H1 (cell line): ENCODE data around the gene CDKN2AIP. TPM values are rescaled to one million over a fixed set of nuclear protein-coding genes. Genes with fewer than 3 reads are reported as not detected.

Experiments
- BACH1 ChIP-seq: IDR thresholded peaks from 2 replicates; pipeline ENCODE4 v1.6.1; 2012; ENCODE audit warnings: low read length, improper control_type of control experiment
- CHD1 ChIP-seq: IDR thresholded peaks from 2 replicates; pipeline ENCODE4 v1.6.1; 2012; ENCODE audit warnings: low read depth, low read length, improper control_type of control experiment
- CREB1 ChIP-seq: IDR thresholded peaks from 2 replicates; pipeline ENCODE4 v1.6.1; 2012; ENCODE audit warnings: inconsistent platforms
- EGR1 ChIP-seq: IDR thresholded peaks from 2 replicates; pipeline ENCODE4 v1.6.1; 2011; ENCODE audit warnings: low read depth, low read length, borderline replicate concordance
- EZH2 ChIP-seq: fragments of 200-600 bp; sonication (generic); IDR thresholded peaks from 2 replicates; pipeline ENCODE4 v1.7.1; 2012; ENCODE audit warnings: low read depth, mild to moderate bottlenecking, moderate library complexity, low read length, inconsistent platforms; ENCODE audit not compliant: severe bottlenecking
- GABPA ChIP-seq: IDR thresholded peaks from 2 replicates; pipeline ENCODE4 v1.6.1; 2011; ENCODE audit warnings: mild to moderate bottlenecking, low read length, moderate library complexity, borderline replicate concordance; ENCODE audit not compliant: insufficient read depth
- GTF2F1 ChIP-seq: IDR thresholded peaks from 2 replicates; pipeline ENCODE4 v1.6.1; 2012; ENCODE audit warnings: low read depth, low read length, improper control_type of control experiment, borderline replicate concordance
- HDAC2 ChIP-seq, 2 experiments: fragments of 300-600 bp in 1 of 2; sonication (generic) in 1 of 2; IDR thresholded peaks; 2 replicates each; pipeline ENCODE4 v1.6.1; 2011 to 2012; ENCODE audit warnings: low read depth in 2 of 2, low read length in 2 of 2, mild to moderate bottlenecking in 2 of 2, moderate library complexity in 2 of 2, borderline replicate concordance in 1 of 2, inconsistent platforms in 1 of 2
- HDAC6 ChIP-seq: IDR thresholded peaks from one replicate; pipeline ENCODE4 v1.7.1; 2012; ENCODE audit warnings: low read depth, mild to moderate bottlenecking, inconsistent platforms, low read length, moderate library complexity
- JUND ChIP-seq: IDR thresholded peaks from 2 replicates; pipeline ENCODE4 v1.6.1; 2011; ENCODE audit warnings: mild to moderate bottlenecking, improper control_type of control experiment, low read length
- KDM5A ChIP-seq: fragments of 200-600 bp; IDR thresholded peaks from 2 replicates; pipeline ENCODE4 v1.7.1; 2012; ENCODE audit warnings: mild to moderate bottlenecking, low read length, inconsistent platforms, mixed read lengths
- POLR2A ChIP-seq, 2 experiments: IDR thresholded peaks; 1 replicate in 1 of 2; 2 replicates in 1 of 2; pipeline ENCODE4 v1.6.1; 2011; ENCODE audit warnings: low read depth in 2 of 2, low read length in 2 of 2, mild to moderate bottlenecking in 2 of 2; ENCODE audit errors: control extremely low read depth in 1 of 2
- POU5F1 ChIP-seq: IDR thresholded peaks from 2 replicates; pipeline ENCODE4 v1.6.1; 2011; ENCODE audit warnings: low read depth, mild to moderate bottlenecking, low read length, moderate library complexity
- SP1 ChIP-seq: IDR thresholded peaks from 2 replicates; pipeline ENCODE4 v1.6.1; 2011; ENCODE audit warnings: low read depth, low read length
- SP4 ChIP-seq: IDR thresholded peaks from 2 replicates; pipeline ENCODE4 v1.6.1; 2012; ENCODE audit warnings: low read length, inconsistent platforms
- SRF ChIP-seq: IDR thresholded peaks from 2 replicates; pipeline ENCODE4 v1.6.1; 2011; ENCODE audit warnings: mild to moderate bottlenecking, low read depth, low read length, moderate library complexity
- TAF1 ChIP-seq: IDR thresholded peaks from 2 replicates; pipeline ENCODE4 v1.6.1; 2011; ENCODE audit warnings: mild to moderate bottlenecking, low read depth, low read length
- polyA plus RNA-seq, 7 experiments: library from polyadenylated mRNA; depleted of rRNA in 3 of 7; stranded (reverse) in 5 of 7; unstranded in 2 of 7; fragments of >200 nt in 5 of 7; fragments of 200-250 nt in 2 of 7; gene quantifications; 1 replicate in 5 of 7; 2 replicates in 1 of 7; 4 replicates in 1 of 7; pipeline versions ENCODE4 v1.2.1 to v1.2.3, GENCODE V29; 2011 to 2013; ENCODE audit warnings: missing spikeins in 2 of 7, mixed read lengths in 2 of 7
- total RNA-seq: library from RNA; stranded (reverse); fragmentation: NEBNext Ultra II Directional; extraction: Animal tissue kit (Norgen Biotek cat#: 25700); gene quantifications from 2 replicates; pipeline ENCODE4 v1.2.1, GENCODE V29; 2021
- TF ChIP-seq, protein P1 (sequence below): IDR thresholded peaks from 2 replicates; pipeline ENCODE4 v1.6.1; 2012; ENCODE audit warnings: inconsistent platforms
- TF ChIP-seq, protein P2 (sequence below): IDR thresholded peaks from 2 replicates; pipeline ENCODE4 v1.6.1; 2011; ENCODE audit warnings: low read depth, mild to moderate bottlenecking, low read length; ENCODE audit not compliant: insufficient read depth
- TF ChIP-seq, protein P3 (sequence below): IDR thresholded peaks from 2 replicates; pipeline ENCODE4 v1.6.1; 2012; ENCODE audit warnings: inconsistent platforms
- TF ChIP-seq, protein P4 (sequence below), 3 experiments: IDR thresholded peaks; 1 replicate in 2 of 3; 2 replicates in 1 of 3; pipeline versions ENCODE4 v1.5.1 to v1.6.1; 2011; ENCODE audit warnings: low read length in 3 of 3, mild to moderate bottlenecking in 3 of 3, inconsistent platforms in 2 of 3, low read depth in 1 of 3, moderate library complexity in 1 of 3; ENCODE audit not compliant: insufficient read depth in 1 of 3; ENCODE audit errors: control extremely low read depth in 1 of 3

The CDKN2AIP gene
- total and polyA plus RNA-seq, 2 of the 8 experiments (the other 6 are each of a cell fraction or from before 2014, with no cell fraction given) = 6.0 to 14.0 TPM

DNA sequence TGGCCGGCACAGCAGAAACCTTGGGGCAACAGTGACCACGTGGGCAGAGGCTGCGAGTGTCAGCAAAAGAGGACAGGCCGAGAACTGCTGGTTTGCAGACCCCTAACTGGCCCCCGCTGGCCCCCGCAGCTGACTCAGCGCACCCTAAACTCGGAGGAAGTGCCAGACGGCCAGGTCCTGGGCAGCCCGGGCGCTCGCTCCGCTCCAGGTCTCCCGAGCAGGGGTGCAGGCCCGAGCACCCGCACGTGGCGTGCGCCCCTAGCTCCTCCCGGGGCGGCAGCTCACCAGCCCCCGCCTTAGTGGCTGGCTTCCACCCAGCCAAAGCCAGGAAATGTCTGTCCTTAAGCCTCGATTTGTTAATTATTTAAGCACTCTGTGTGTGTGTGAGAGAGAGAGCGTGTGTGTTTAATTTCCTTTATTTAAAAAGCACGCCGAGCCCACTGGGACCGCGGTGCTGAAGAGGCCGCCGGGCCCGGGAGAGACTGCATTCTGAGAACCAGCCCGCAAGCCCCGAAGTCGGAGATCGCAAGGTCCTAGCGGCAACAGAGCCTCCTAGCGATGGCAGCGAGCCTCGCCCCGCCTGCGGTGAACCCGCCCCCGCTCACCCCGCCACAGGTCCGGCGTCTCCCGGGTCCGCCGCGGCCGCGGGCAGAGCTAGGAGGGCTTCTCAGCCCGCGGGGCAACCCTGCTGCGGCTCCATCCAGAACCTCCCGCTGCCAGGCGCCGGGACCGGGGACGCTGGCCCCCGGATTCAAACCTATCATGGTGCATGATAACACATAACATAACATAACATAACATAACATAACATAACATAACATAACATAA, 45.9 kb upstream of the CDKN2AIP start (continued):
- TF ChIP-seq SP4 (no peak), POU5F1 (no peak), GABPA (no peak), KDM5A (no peak), POLR2A (IDR thresholded peaks at IDR 0.05; ENCODE audit: control extremely low read depth in 1 of 2, low read depth in 2 of 2, low read length in 2 of 2) (peak in 1 of 2 experiments; percentile 57; a peak in 1 of 3 replicates), EGR1 (peak; percentile 97), GTF2F1 (no peak), BACH1 (no peak), HDAC6 (no peak), SRF (no peak), SP1 (no peak), HDAC2 (IDR thresholded peaks at IDR 0.05; ENCODE audit: borderline replicate concordance in 1 of 2, low read depth in 2 of 2, low read length in 2 of 2) (no peak), CHD1 (no peak), TAF1 (peak; percentile 73), EZH2 (no peak), CREB1 (no peak), JUND (no peak)
- TF ChIP-seq, protein P1, sequence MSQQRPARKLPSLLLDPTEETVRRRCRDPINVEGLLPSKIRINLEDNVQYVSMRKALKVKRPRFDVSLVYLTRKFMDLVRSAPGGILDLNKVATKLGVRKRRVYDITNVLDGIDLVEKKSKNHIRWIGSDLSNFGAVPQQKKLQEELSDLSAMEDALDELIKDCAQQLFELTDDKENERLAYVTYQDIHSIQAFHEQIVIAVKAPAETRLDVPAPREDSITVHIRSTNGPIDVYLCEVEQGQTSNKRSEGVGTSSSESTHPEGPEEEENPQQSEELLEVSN = peak; percentile 82
- TF ChIP-seq, protein P2, sequence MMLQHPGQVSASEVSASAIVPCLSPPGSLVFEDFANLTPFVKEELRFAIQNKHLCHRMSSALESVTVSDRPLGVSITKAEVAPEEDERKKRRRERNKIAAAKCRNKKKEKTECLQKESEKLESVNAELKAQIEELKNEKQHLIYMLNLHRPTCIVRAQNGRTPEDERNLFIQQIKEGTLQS = no peak
- TF ChIP-seq, protein P3, sequence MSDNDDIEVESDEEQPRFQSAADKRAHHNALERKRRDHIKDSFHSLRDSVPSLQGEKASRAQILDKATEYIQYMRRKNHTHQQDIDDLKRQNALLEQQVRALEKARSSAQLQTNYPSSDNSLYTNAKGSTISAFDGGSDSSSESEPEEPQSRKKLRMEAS = peak; percentile 86
- TF ChIP-seq, protein P4, sequence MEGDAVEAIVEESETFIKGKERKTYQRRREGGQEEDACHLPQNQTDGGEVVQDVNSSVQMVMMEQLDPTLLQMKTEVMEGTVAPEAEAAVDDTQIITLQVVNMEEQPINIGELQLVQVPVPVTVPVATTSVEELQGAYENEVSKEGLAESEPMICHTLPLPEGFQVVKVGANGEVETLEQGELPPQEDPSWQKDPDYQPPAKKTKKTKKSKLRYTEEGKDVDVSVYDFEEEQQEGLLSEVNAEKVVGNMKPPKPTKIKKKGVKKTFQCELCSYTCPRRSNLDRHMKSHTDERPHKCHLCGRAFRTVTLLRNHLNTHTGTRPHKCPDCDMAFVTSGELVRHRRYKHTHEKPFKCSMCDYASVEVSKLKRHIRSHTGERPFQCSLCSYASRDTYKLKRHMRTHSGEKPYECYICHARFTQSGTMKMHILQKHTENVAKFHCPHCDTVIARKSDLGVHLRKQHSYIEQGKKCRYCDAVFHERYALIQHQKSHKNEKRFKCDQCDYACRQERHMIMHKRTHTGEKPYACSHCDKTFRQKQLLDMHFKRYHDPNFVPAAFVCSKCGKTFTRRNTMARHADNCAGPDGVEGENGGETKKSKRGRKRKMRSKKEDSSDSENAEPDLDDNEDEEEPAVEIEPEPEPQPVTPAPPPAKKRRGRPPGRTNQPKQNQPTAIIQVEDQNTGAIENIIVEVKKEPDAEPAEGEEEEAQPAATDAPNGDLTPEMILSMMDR (IDR thresholded peaks at IDR 0.05; ENCODE audit: control extremely low read depth in 1 of 3, insufficient read depth in 1 of 3, low read depth in 1 of 3, low read length in 3 of 3) = peak; percentile 68 to 89 (median 70)
